VCaP (cell line): Measurements from ENCODE around the gene ATP1B1.
"Not testable (repeated sequence)": the region's sequence is repeated elsewhere in the genome, so short reads cannot be mapped to it uniquely, and the experiment has no call there.

Experiments
- H3K27ac ChIP-seq: fragments of 450-650 bp; 2 replicates; pipeline ENCODE4 v1.5.1; 2017
- CTCF ChIP-seq: fragments of 450-650 bp; conservative IDR thresholded peaks from 2 replicates; pipeline ENCODE4 v1.5.1; 2017; ENCODE audit warnings: mild to moderate bottlenecking, moderate library complexity

Gene ATP1B1

GRCh38 chr1:169118227-169118626, 11.7 kb downstream of the ATP1B1 start:
- TF ChIP-seq CTCF: no peak

DNA sequence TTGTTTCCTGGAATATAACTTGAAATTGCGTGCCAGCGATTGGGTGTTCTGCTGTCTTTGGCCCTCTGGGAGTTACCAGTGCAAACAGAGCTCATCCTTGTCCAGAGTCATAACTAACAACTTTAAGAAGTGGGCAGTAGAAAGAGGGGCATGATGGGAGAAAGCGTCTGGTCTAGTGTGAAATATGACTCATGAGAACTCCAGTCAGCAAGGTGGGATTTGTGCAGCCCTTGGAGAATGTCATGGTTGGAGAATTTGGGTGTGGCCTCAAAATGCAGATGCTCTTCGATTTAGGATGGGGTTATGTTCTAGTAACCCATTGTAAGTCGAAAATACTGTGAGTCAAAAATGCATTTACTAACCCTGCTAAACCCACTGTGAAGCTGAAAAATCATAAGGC, 12.9 kb downstream of the ATP1B1 start:
- TF ChIP-seq CTCF: no peak
- H3K27ac ChIP-seq: no peak overlapping the region

More at GRCh38 chr1:169118227-169118626, 11.7 kb downstream of the ATP1B1 start:
- H3K27ac ChIP-seq: no peak overlapping the region

DNA sequence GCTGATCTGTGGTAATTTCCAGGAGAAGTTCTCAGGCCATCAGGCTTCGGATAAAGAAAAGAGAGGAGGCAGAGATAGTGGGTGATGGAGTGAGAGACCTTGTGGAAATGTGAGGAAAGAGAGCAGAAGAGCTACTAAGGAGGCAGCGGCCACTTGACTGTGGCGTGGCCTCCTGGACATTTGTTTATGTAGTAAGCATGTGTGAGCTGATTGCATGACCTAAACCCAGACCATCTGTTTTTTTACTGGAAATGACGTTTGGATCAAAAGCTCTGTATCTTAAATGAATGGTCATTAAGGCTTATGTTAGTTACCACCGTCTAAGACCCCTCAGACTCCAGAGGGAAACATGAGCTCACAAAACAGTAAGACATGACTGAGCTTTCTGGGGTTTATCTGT, 13.6 kb downstream of the ATP1B1 start:
- TF ChIP-seq CTCF: no peak
- no peak overlapping the region for H3K27ac ChIP-seq

GRCh38 chr1:169121146-169121923, 14.8 kb downstream of the ATP1B1 start:
- H3K27ac ChIP-seq: no peak overlapping the region
- TF ChIP-seq CTCF: no peak

DNA sequence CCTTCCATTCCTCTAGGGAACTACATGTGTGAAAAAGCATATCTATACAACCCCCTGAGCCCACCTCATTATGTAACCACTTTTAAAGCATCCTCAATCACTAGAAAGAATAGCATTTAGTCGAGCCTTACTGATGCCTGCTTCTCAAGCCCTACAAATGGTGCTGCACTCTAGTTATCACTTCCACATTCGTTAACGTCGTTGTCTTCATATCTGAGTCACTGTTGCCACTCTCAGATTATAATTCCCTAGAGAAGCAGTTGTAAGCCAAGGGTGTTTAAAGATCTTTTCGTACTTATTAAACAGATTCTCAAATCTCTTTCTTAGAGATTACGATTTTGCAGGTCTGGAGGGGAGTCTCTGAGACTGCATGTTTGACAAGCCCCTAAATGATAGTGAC, 16.5 kb downstream of the ATP1B1 start:
- TF ChIP-seq CTCF: no peak
- H3K27ac ChIP-seq: no peak overlapping the region

DNA sequence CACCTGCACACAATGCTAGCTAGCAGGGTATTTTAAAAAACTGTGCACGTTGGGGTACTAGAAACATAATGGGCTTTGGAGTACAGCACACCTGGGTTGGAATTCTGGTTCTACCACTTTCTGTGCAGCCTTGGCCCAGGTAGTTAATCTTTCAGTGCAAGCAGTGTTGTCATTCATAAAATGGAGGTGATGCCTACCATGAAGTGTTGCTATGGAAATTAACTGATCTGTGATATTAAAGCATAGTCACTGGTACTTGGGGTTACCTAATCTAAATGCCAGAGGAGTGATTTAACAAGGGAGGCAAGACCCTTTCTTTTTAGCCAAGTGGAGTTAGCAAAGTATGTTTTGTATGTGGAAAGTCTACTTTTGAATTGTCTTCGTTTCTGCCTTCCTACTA, 18.0 kb downstream of the ATP1B1 start:
- TF ChIP-seq CTCF: no peak
- no peak overlapping the region; the same call in 1 of the 2 replicates for H3K27ac ChIP-seq

DNA sequence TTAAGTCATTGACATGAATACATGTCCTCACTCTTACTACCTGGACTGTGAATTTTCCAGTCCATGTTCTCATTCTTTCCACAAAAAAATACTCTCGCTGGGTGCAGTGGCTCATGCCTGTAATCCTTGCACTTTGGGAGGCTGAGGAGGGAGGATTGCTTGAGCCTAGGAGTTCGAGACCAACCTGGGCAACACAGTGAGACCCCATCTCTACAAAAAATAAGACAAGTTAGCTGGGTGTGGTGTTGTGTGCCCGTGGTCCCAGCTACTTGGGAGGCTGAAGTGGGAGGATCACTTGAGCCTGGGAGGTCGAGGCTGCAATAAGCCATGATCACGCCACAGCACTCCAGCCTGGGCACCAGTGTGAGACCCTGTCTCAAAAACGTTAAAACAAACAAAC, 19.1 kb downstream of the ATP1B1 start:
- H3K27ac ChIP-seq: not testable (repeated sequence)

DNA sequence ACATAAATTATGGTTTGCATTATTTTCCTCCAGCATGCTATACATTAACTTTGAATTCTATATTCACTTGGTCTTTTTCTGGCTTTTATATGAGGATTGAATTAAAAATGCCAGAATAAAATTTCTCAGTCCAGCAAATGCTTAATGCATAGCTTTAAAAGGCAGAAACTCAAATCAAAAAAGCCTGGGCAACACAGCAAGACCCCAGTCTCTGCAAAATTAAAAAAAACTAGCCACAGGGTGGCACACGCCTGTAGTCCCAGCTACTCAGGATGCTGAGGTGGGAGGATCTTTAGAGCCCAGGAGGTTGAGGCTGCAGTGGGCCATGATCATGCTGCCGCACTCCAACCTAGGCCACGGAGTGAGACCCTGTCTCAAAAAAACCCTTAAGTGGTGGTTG, 19.8 kb downstream of the ATP1B1 start:
- H3K27ac ChIP-seq: no peak overlapping the region
- no peak for TF ChIP-seq CTCF
